HEK293 (cell line): ENCODE data around the gene VEZF1.

Source experiments
- BCL11A ChIP-seq: fragments of 450-650 bp; formaldehyde crosslinking; IDR thresholded peaks from 2 replicates; pipeline ENCODE4 v1.5.1; 2016; ENCODE audit warnings: low read depth, missing biosample characterization, missing genetic modification characterization
- MEIS1 ChIP-seq: sonication (generic); formaldehyde crosslinking; IDR thresholded peaks from 2 replicates; pipeline ENCODE4 v1.8.1; 2022; ENCODE audit warnings: missing genetic modification reagents, mild to moderate bottlenecking, borderline replicate concordance
- SETDB1 ChIP-seq: IDR thresholded peaks from one replicate; pipeline ENCODE4 v1.6.1; 2017; ENCODE audit warnings: mild to moderate bottlenecking, low read length, moderate library complexity, mixed read lengths; ENCODE audit not compliant: insufficient read length
- TCF7L2 ChIP-seq: IDR thresholded peaks from 2 replicates; pipeline ENCODE4 v1.6.1; 2011; ENCODE audit warnings: low read depth, mild to moderate bottlenecking, inconsistent platforms, low read length, moderate library complexity, borderline replicate concordance
- ZBTB8A ChIP-seq: fragments of 450-650 bp; formaldehyde crosslinking; IDR thresholded peaks from 2 replicates; pipeline ENCODE4 v1.5.1; 2016; ENCODE audit warnings: missing biosample characterization, missing genetic modification characterization
- ZNF202 ChIP-seq: fragments of 450-650 bp; formaldehyde crosslinking; IDR thresholded peaks from 2 replicates; pipeline ENCODE4 v1.5.1; 2016; ENCODE audit warnings: missing biosample characterization, missing genetic modification characterization, borderline replicate concordance
- ZNF274 ChIP-seq, 2 experiments: fragments of 200-500 bp in 1 of 2; fragments of 450-650 bp in 1 of 2; sonication (Bioruptor generic) in 1 of 2; formaldehyde crosslinking in 1 of 2; IDR thresholded peaks; 2 replicates each; pipeline versions ENCODE4 v1.5.1 to v1.6.1; 2014 to 2016; ENCODE audit warnings: borderline replicate concordance in 1 of 2, inconsistent platforms in 1 of 2, low read length in 1 of 2, missing biosample characterization in 1 of 2, missing genetic modification characterization in 1 of 2
- ZNF561 ChIP-seq: fragments of 450-650 bp; IDR thresholded peaks from 2 replicates; pipeline ENCODE4 v1.5.1; 2018; ENCODE audit warnings: missing biosample characterization, missing genetic modification characterization, borderline replicate concordance
- TF ChIP-seq, protein P1 (sequence below): fragments of 450-650 bp; formaldehyde crosslinking; IDR thresholded peaks from 2 replicates; pipeline ENCODE4 v1.5.1; 2016; ENCODE audit warnings: missing biosample characterization, missing genetic modification characterization
- TF ChIP-seq, protein P2 (sequence below): fragments of 450-650 bp; IDR thresholded peaks from 2 replicates; pipeline ENCODE4 v1.5.1; 2018; ENCODE audit warnings: missing biosample characterization, missing genetic modification characterization
- TF ChIP-seq, protein P3 (sequence below): fragments of 450-650 bp; formaldehyde crosslinking; conservative IDR thresholded peaks from 2 replicates; pipeline ENCODE4 v1.5.1; 2016; ENCODE audit warnings: low read depth, missing biosample characterization, missing genetic modification characterization

DNA sequence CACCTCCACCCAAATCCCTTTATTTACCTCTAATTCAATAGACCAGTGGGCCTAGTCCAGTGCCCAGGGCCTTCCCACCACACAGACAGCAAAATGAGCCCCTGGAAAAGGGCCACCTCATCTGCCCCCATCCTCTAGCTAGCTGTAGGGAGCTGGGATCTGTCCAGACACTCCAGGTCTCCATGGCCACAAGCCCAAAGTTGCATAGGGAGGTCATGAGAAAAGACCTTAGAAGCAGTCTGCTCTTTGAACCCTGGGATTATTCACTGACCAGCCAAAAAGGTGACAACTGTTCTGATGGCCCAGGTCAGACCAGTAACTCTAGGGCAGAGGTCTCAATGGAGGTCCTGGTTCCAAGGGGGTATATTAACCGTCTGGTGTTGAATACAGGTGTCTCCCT lies 34.8 kb downstream of the VEZF1 start:
- TF ChIP-seq, protein P1, sequence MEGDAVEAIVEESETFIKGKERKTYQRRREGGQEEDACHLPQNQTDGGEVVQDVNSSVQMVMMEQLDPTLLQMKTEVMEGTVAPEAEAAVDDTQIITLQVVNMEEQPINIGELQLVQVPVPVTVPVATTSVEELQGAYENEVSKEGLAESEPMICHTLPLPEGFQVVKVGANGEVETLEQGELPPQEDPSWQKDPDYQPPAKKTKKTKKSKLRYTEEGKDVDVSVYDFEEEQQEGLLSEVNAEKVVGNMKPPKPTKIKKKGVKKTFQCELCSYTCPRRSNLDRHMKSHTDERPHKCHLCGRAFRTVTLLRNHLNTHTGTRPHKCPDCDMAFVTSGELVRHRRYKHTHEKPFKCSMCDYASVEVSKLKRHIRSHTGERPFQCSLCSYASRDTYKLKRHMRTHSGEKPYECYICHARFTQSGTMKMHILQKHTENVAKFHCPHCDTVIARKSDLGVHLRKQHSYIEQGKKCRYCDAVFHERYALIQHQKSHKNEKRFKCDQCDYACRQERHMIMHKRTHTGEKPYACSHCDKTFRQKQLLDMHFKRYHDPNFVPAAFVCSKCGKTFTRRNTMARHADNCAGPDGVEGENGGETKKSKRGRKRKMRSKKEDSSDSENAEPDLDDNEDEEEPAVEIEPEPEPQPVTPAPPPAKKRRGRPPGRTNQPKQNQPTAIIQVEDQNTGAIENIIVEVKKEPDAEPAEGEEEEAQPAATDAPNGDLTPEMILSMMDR: no peak
- TF ChIP-seq, protein P2, sequence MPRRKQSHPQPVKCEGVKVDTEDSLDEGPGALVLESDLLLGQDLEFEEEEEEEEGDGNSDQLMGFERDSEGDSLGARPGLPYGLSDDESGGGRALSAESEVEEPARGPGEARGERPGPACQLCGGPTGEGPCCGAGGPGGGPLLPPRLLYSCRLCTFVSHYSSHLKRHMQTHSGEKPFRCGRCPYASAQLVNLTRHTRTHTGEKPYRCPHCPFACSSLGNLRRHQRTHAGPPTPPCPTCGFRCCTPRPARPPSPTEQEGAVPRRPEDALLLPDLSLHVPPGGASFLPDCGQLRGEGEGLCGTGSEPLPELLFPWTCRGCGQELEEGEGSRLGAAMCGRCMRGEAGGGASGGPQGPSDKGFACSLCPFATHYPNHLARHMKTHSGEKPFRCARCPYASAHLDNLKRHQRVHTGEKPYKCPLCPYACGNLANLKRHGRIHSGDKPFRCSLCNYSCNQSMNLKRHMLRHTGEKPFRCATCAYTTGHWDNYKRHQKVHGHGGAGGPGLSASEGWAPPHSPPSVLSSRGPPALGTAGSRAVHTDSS (tag by site-specific recombination): no peak
- TF ChIP-seq ZNF202 (no peak), ZNF561 (tag by site-specific recombination) (no peak), ZNF274 (IDR thresholded peaks at IDR 0.05; ENCODE audit: low read length) (no peak), ZNF274 (tag by site-specific recombination; IDR thresholded peaks at IDR 0.05; ENCODE audit: borderline replicate concordance) (no peak), SETDB1 (no peak), ZBTB8A (tag by site-specific recombination) (no peak), BCL11A (tag by site-specific recombination) (no peak), MEIS1 (CRISPR knock-in tag) (no peak), TCF7L2 (no peak)
- TF ChIP-seq, protein P3, sequence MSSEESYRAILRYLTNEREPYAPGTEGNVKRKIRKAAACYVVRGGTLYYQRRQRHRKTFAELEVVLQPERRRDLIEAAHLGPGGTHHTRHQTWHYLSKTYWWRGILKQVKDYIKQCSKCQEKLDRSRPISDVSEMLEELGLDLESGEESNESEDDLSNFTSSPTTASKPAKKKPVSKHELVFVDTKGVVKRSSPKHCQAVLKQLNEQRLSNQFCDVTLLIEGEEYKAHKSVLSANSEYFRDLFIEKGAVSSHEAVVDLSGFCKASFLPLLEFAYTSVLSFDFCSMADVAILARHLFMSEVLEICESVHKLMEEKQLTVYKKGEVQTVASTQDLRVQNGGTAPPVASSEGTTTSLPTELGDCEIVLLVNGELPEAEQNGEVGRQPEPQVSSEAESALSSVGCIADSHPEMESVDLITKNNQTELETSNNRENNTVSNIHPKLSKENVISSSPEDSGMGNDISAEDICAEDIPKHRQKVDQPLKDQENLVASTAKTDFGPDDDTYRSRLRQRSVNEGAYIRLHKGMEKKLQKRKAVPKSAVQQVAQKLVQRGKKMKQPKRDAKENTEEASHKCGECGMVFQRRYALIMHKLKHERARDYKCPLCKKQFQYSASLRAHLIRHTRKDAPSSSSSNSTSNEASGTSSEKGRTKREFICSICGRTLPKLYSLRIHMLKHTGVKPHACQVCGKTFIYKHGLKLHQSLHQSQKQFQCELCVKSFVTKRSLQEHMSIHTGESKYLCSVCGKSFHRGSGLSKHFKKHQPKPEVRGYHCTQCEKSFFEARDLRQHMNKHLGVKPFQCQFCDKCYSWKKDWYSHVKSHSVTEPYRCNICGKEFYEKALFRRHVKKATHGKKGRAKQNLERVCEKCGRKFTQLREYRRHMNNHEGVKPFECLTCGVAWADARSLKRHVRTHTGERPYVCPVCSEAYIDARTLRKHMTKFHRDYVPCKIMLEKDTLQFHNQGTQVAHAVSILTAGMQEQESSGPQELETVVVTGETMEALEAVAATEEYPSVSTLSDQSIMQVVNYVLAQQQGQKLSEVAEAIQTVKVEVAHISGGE (tag by site-specific recombination): no peak
